ENCODE data around the gene FAAH2.
"Not testable (repeated sequence)": the region's sequence is repeated elsewhere in the genome, so short reads cannot be mapped to it uniquely, and the experiment has no call there.

FAAH2 gene

GRCh38 chrX:57394162-57394561 is 107.7 kb downstream of the FAAH2 start:
- not testable (repeated sequence) for DNase-seq

GRCh38 chrX:57403191-57403590 is 116.7 kb downstream of the FAAH2 start:
- not testable (repeated sequence) for DNase-seq

GRCh38 chrX:57406149-57406548 is 119.6 kb downstream of the FAAH2 start:
- no peak for DNase-seq

GRCh38 chrX:57417827-57418226 is 131.3 kb downstream of the FAAH2 start:
- no peak for DNase-seq

- no peak for DNase-seq
Measured at GRCh38 chrX:57422289-57422688, 135.8 kb downstream of the FAAH2 start.

- no peak for DNase-seq
Measured at GRCh38 chrX:57422790-57423189, 136.3 kb downstream of the FAAH2 start.

GRCh38 chrX:57445076-57445475 is 158.6 kb downstream of the FAAH2 start:
- no peak for DNase-seq

- no peak for DNase-seq
Measured at GRCh38 chrX:57445832-57446231, 159.3 kb downstream of the FAAH2 start.

- no peak for DNase-seq
Measured at GRCh38 chrX:57447856-57448255, 161.3 kb downstream of the FAAH2 start.

- no peak for DNase-seq
Measured at GRCh38 chrX:57451426-57452020, 165.0 kb downstream of the FAAH2 start.

GRCh38 chrX:57453901-57454300 is 167.4 kb downstream of the FAAH2 start:
- peak; percentile 6 for DNase-seq

GRCh38 chrX:57481514-57481913 is 195.0 kb downstream of the FAAH2 start:
- no peak for DNase-seq

- no peak for DNase-seq
Measured at GRCh38 chrX:57516491-57516890, 230.0 kb downstream of the FAAH2 start.

- DNase-seq = no peak
Measured at GRCh38 chrX:57519578-57520118, 233.1 kb downstream of the FAAH2 start.

GRCh38 chrX:57528670-57529255 is 242.3 kb downstream of the FAAH2 start:
- no peak for DNase-seq
